IMR-90 (cell line): ENCODE data around the gene SCCPDH. TPM values are rescaled to one million over a fixed set of nuclear protein-coding genes. Genes with fewer than 3 reads are reported as not detected.

Source experiments
- ATAC-seq: fragments of 200-7000 bp; cut with Tn5 transposase; 2 replicates; pipeline ENCODE4 v1.9.1; 2020; ENCODE audit warnings: low read depth, mild to moderate bottlenecking, moderate library complexity
- BruUV-seq: library from RNA; stranded (reverse); fragments of 400-500 nt; replicated peaks from 2 replicates; lab custom pipeline; 2021; lab: Mats Ljungman, UMichigan
- CTCF ChIA-PET: fragments of 300-600 bp; formaldehyde crosslinking; extraction: SDS; loops from one replicate; lab custom pipeline; 2021; ENCODE audit warnings: antibody characterized with exemption; lab: Yijun Ruan, JAX
- POLR2A ChIA-PET: fragments of 300-600 bp; sonication (Branson Sonifier 250); formaldehyde crosslinking; loops from one replicate; lab custom pipeline; 2022; ENCODE audit warnings: antibody characterized with exemption; ENCODE audit not compliant: unreplicated experiment; lab: Charles Lee
- DNase-seq: peaks from one replicate; pipeline ENCODE4 v3.0.0; 2013
- H2AFZ ChIP-seq: replicated peaks from 2 replicates; pipeline ENCODE3; 2013; ENCODE audit warnings: low read length, mild to moderate bottlenecking; ENCODE audit not compliant: poor library complexity
- H2AK5ac ChIP-seq: 2 replicates; pipeline ENCODE4 v1.6.1; 2013; ENCODE audit warnings: low read depth, low read length, inconsistent platforms
- H2AK9ac ChIP-seq: replicated peaks from 2 replicates; pipeline ENCODE3; 2013; ENCODE audit warnings: mild to moderate bottlenecking, low read depth, low read length, moderate library complexity; ENCODE audit not compliant: poor library complexity
- H2BK120ac ChIP-seq: 2 replicates; pipeline ENCODE4 v1.6.1; 2013; ENCODE audit warnings: low read depth, low read length, inconsistent platforms
- H2BK15ac ChIP-seq: 3 replicates; pipeline ENCODE4 v1.6.1; 2013; ENCODE audit warnings: low read depth, low read length, inconsistent platforms
- H2BK20ac ChIP-seq: 2 replicates; pipeline ENCODE4 v1.6.1; 2013; ENCODE audit warnings: low read depth, mild to moderate bottlenecking, inconsistent platforms, low read length, moderate library complexity
- H2BK5ac ChIP-seq: 2 replicates; pipeline ENCODE4 v1.6.1; 2013; ENCODE audit warnings: mild to moderate bottlenecking, low read depth, low read length, inconsistent platforms; ENCODE audit not compliant: poor library complexity, severe bottlenecking
- H3K14ac ChIP-seq: replicated peaks from 2 replicates; pipeline ENCODE4 v1.6.1; 2013; ENCODE audit warnings: low read depth, low read length, inconsistent platforms
- H3K18ac ChIP-seq: 2 replicates; pipeline ENCODE4 v1.6.1; 2013; ENCODE audit warnings: low read depth, low read length, control low read depth
- H3K23ac ChIP-seq: 2 replicates; pipeline ENCODE4 v1.6.1; 2013; ENCODE audit warnings: low read depth, low read length, inconsistent platforms
- H3K27ac ChIP-seq: 2 replicates; pipeline ENCODE4 v1.5.1; 2013; ENCODE audit warnings: mild to moderate bottlenecking, control low read depth, low read length; ENCODE audit not compliant: insufficient read depth
- H3K27me3 ChIP-seq: 2 replicates; pipeline ENCODE4 v1.6.1; 2013; ENCODE audit warnings: low read length; ENCODE audit not compliant: control insufficient read depth, insufficient read depth
- H3K36me3 ChIP-seq: 2 replicates; pipeline ENCODE4 v1.6.1; 2013; ENCODE audit warnings: low read length, mixed read lengths; ENCODE audit not compliant: control insufficient read depth, insufficient read depth
- H3K4ac ChIP-seq: 2 replicates; pipeline ENCODE4 v1.6.1; 2013; ENCODE audit warnings: low read depth, low read length, inconsistent platforms
- H3K4me1 ChIP-seq: 2 replicates; pipeline ENCODE4 v1.6.1; 2013; ENCODE audit warnings: low read length, mixed read lengths; ENCODE audit not compliant: control insufficient read depth, insufficient read depth
- H3K4me2 ChIP-seq: 2 replicates; pipeline ENCODE4 v1.6.1; 2013; ENCODE audit warnings: low read depth, mild to moderate bottlenecking, control low read depth, low read length, moderate library complexity
- H3K4me3 ChIP-seq: 2 replicates; pipeline ENCODE4 v1.5.1; 2013; ENCODE audit warnings: low read depth, mild to moderate bottlenecking, control low read depth, low read length, moderate library complexity; ENCODE audit not compliant: insufficient read depth
- H3K56ac ChIP-seq: 2 replicates; pipeline ENCODE4 v1.6.1; 2013; ENCODE audit warnings: low read length, inconsistent platforms; ENCODE audit not compliant: insufficient read depth; ENCODE audit errors: extremely low read depth
- H3K79me1 ChIP-seq, 2 experiments: 2 replicates each; pipeline ENCODE4 v1.6.1; 2013; ENCODE audit warnings: low read length in 2 of 2, inconsistent platforms in 1 of 2, low read depth in 1 of 2
- H3K9ac ChIP-seq: 2 replicates; pipeline ENCODE4 v1.6.1; 2013; ENCODE audit warnings: low read depth, low read length, control low read depth
- H3K9me1 ChIP-seq: 2 replicates; pipeline ENCODE4 v1.6.1; 2013; ENCODE audit warnings: low read length, inconsistent platforms; ENCODE audit not compliant: insufficient read depth
- H3K9me3 ChIP-seq: 2 replicates; pipeline ENCODE4 v1.6.1; 2013; ENCODE audit warnings: low read length; ENCODE audit not compliant: control insufficient read depth, insufficient read depth
- H4K20me1 ChIP-seq: 2 replicates; pipeline ENCODE4 v1.6.1; 2013; ENCODE audit warnings: low read length, inconsistent platforms; ENCODE audit not compliant: insufficient read depth
- H4K5ac ChIP-seq: 2 replicates; pipeline ENCODE4 v1.6.1; 2013; ENCODE audit warnings: mild to moderate bottlenecking, low read depth, low read length, control low read depth
- H4K8ac ChIP-seq, 2 experiments: 2 replicates each; pipeline ENCODE4 v1.6.1; 2013; ENCODE audit warnings: low read depth in 2 of 2, low read length in 2 of 2, control low read depth in 1 of 2, inconsistent platforms in 1 of 2
- H4K91ac ChIP-seq: 2 replicates; pipeline ENCODE4 v1.6.1; 2013; ENCODE audit warnings: low read depth, low read length, inconsistent platforms; ENCODE audit not compliant: insufficient read depth
- BHLHE40 ChIP-seq: fragments of 150-350 bp; IDR thresholded peaks from 2 replicates; pipeline ENCODE4 v1.6.1; 2016; ENCODE audit warnings: mild to moderate bottlenecking, low read depth, low read length
- CEBPB ChIP-seq: IDR thresholded peaks from 2 replicates; pipeline ENCODE4 v1.6.1; 2012; ENCODE audit warnings: low read depth, low read length, improper control_type of control experiment
- CHD1 ChIP-seq: IDR thresholded peaks from 2 replicates; pipeline ENCODE4 v1.6.1; 2012; ENCODE audit warnings: low read depth, low read length, improper control_type of control experiment
- FOS ChIP-seq: fragments of 150-350 bp; IDR thresholded peaks from 2 replicates; pipeline ENCODE4 v1.6.1; 2016; ENCODE audit warnings: low read depth, low read length
- MAFK ChIP-seq: IDR thresholded peaks from 2 replicates; pipeline ENCODE4 v1.6.1; 2012; ENCODE audit warnings: low read depth, low read length, improper control_type of control experiment
- MAZ ChIP-seq: IDR thresholded peaks from 2 replicates; pipeline ENCODE4 v1.6.1; 2012; ENCODE audit warnings: low read depth, mild to moderate bottlenecking, low read length, improper control_type of control experiment, moderate library complexity, borderline replicate concordance
- MXI1 ChIP-seq: IDR thresholded peaks from 2 replicates; pipeline ENCODE4 v1.6.1; 2012; ENCODE audit warnings: low read depth, mild to moderate bottlenecking, low read length, moderate library complexity, borderline replicate concordance
- NFE2L2 ChIP-seq: fragments of 150-350 bp; IDR thresholded peaks from 2 replicates; pipeline ENCODE4 v1.6.1; 2016; ENCODE audit warnings: low read depth, mild to moderate bottlenecking, low read length
- POLR2A ChIP-seq: IDR thresholded peaks from 2 replicates; pipeline ENCODE4 v1.6.1; 2012; ENCODE audit warnings: mild to moderate bottlenecking, low read depth, low read length
- RAD21 ChIP-seq: IDR thresholded peaks from 2 replicates; pipeline ENCODE4 v1.6.1; 2012; ENCODE audit warnings: low read length, improper control_type of control experiment
- RCOR1 ChIP-seq: IDR thresholded peaks from 2 replicates; pipeline ENCODE4 v1.6.1; 2012; ENCODE audit warnings: mild to moderate bottlenecking, low read length, improper control_type of control experiment; ENCODE audit not compliant: insufficient replicate concordance
- RFX5 ChIP-seq: IDR thresholded peaks from 2 replicates; pipeline ENCODE4 v1.8.0; 2012; ENCODE audit warnings: low read depth, mild to moderate bottlenecking, low read length, moderate library complexity
- SMC3 ChIP-seq: fragments of 150-350 bp; IDR thresholded peaks from 2 replicates; pipeline ENCODE4 v1.6.1; 2016; ENCODE audit warnings: low read depth, mild to moderate bottlenecking, antibody characterized with exemption, low read length, moderate library complexity
- WGBS, 2 experiments: methylation state at CpG; one replicate each; pipeline versions ENCODE4 v1.1.5 to v1.1.7; 2013; ENCODE audit warnings: missing lambda C conversion rate in 2 of 2; ENCODE audit not compliant: insufficient read length in 1 of 2; ENCODE audit errors: extremely low coverage in 2 of 2; 5-methylcytosine and 5-hydroxymethylcytosine counted together
- dilution Hi-C: fragments of 300-500 bp; cut with HindIII; formaldehyde crosslinking; loops from one replicate; pipeline ENCODE4 v1.14.3; 2018; ENCODE audit warnings: low sequenced_read_pairs; ENCODE audit not compliant: unreplicated experiment
- in situ Hi-C: fragments of 300-500 bp; cut with MboI; formaldehyde crosslinking; loops from 3 replicates; pipeline ENCODE4 v1.14.3; 2019; ENCODE audit warnings: low sequenced_read_pairs, inconsistent platforms, mixed read lengths
- intact Hi-C: fragments of 100-400 bp; cut with micrococcal nuclease; formaldehyde crosslinking; loops from 2 replicates; pipeline ENCODE4 v1.10.0; 2022
- polyA plus RNA-seq, 3 experiments: library from polyadenylated mRNA; depleted of rRNA; stranded (reverse); fragments of >200 nt; gene quantifications; 2 replicates each; pipeline ENCODE4 v1.2.3, GENCODE V29; 2012; ENCODE audit warnings: low replicate concordance in 1 of 3
- total RNA-seq: library from RNA; depleted of rRNA; stranded (reverse); fragments of >200 nt; gene quantifications from 2 replicates; pipeline ENCODE4 v1.2.3, GENCODE V29; 2012
- TF ChIP-seq, protein P1 (sequence below): conservative IDR thresholded peaks from 2 replicates; pipeline ENCODE4 v1.5.1; 2012; ENCODE audit warnings: mild to moderate bottlenecking, low read depth, low read length, improper control_type of control experiment
- TF ChIP-seq, protein P2 (sequence below): fragments of 150-350 bp; IDR thresholded peaks from 2 replicates; pipeline ENCODE4 v1.6.1; 2017; ENCODE audit warnings: mild to moderate bottlenecking, antibody characterized with exemption, low read length, low read depth
- TF ChIP-seq, protein P3 (sequence below): fragments of 150-350 bp; IDR thresholded peaks from 2 replicates; pipeline ENCODE4 v1.6.1; 2016; ENCODE audit warnings: low read depth, mild to moderate bottlenecking, low read length, moderate library complexity, borderline replicate concordance

The SCCPDH gene
- total and polyA plus RNA-seq, 2 of the 4 experiments (the other 2 are of a cell fraction), result 26.9 to 37.8 TPM

DNA sequence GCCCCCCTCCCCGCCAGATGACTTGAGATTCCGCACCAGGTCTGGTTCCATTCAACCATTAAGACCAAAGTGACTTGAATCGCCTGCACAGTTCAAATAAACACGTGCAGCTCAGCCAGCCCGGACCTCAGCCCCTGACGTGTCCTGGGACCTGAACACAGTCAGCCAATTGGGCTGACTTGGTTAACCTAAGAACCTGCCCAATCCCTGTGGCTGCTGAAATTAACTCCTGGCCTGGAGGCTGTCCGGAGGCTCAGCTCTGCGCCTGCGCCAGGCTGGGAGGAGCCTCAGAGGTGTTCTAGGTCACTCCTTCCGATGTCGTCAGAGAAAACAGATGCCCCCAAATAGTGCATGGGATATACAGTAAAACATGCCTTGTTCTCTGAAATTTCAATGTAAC, 73.4 kb downstream of the SCCPDH start:
- no peak overlapping the region for H4K5ac ChIP-seq
- no peak overlapping the region for H3K14ac ChIP-seq
- no peak overlapping the region for H4K91ac ChIP-seq
- intact Hi-C loops, result no loop called here
- TF ChIP-seq CEBPB (no peak), NFE2L2 (no peak), CHD1 (no peak), FOS (no peak), MXI1 (no peak), RCOR1 (no peak), POLR2A (no peak), MAZ (no peak), SMC3 (no peak), BHLHE40 (no peak), MAFK (no peak), RAD21 (no peak), RFX5 (no peak)
- TF ChIP-seq, protein P1, sequence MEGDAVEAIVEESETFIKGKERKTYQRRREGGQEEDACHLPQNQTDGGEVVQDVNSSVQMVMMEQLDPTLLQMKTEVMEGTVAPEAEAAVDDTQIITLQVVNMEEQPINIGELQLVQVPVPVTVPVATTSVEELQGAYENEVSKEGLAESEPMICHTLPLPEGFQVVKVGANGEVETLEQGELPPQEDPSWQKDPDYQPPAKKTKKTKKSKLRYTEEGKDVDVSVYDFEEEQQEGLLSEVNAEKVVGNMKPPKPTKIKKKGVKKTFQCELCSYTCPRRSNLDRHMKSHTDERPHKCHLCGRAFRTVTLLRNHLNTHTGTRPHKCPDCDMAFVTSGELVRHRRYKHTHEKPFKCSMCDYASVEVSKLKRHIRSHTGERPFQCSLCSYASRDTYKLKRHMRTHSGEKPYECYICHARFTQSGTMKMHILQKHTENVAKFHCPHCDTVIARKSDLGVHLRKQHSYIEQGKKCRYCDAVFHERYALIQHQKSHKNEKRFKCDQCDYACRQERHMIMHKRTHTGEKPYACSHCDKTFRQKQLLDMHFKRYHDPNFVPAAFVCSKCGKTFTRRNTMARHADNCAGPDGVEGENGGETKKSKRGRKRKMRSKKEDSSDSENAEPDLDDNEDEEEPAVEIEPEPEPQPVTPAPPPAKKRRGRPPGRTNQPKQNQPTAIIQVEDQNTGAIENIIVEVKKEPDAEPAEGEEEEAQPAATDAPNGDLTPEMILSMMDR, result no peak
- TF ChIP-seq, protein P2, sequence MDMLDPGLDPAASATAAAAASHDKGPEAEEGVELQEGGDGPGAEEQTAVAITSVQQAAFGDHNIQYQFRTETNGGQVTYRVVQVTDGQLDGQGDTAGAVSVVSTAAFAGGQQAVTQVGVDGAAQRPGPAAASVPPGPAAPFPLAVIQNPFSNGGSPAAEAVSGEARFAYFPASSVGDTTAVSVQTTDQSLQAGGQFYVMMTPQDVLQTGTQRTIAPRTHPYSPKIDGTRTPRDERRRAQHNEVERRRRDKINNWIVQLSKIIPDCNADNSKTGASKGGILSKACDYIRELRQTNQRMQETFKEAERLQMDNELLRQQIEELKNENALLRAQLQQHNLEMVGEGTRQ, result no peak
- TF ChIP-seq, protein P3, sequence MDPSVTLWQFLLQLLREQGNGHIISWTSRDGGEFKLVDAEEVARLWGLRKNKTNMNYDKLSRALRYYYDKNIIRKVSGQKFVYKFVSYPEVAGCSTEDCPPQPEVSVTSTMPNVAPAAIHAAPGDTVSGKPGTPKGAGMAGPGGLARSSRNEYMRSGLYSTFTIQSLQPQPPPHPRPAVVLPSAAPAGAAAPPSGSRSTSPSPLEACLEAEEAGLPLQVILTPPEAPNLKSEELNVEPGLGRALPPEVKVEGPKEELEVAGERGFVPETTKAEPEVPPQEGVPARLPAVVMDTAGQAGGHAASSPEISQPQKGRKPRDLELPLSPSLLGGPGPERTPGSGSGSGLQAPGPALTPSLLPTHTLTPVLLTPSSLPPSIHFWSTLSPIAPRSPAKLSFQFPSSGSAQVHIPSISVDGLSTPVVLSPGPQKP, result no peak
- DNase-seq (no peak), ATAC-seq (no peak)
- peaks cover 6% of the 10 kb centered on the region; the same call in 1 of the 2 replicates for H3K9me1 ChIP-seq
- no peak overlapping the region for H3K23ac ChIP-seq
- no peak overlapping the region for H3K9ac ChIP-seq
- H3K79me1 ChIP-seq, result no peaks in the 10 kb centered on the region
- H3K27ac ChIP-seq, result no peak overlapping the region
- BruUV-seq, result no TSS peak
- no peak overlapping the region for H2BK15ac ChIP-seq
- peaks cover 22% of the 10 kb centered on the region; the same call in 1 of the 2 replicates for H3K27me3 ChIP-seq
- H3K4me3 ChIP-seq, result no peak overlapping the region
- POLR2A ChIA-PET, result no interaction called here
- in situ Hi-C loops, result no loop called here
- no peak overlapping the region for H2AFZ ChIP-seq
- no peak overlapping the region for H2AK5ac ChIP-seq
- no peak overlapping the region for H3K18ac ChIP-seq
- H3K36me3 ChIP-seq, result no peaks in the 10 kb centered on the region
- H2BK120ac ChIP-seq, result no peak overlapping the region
- H4K8ac ChIP-seq, result no peak overlapping the region
- no peak overlapping the region for H2AK9ac ChIP-seq
- no peak overlapping the region for H2BK20ac ChIP-seq
- 64% methylated on average over 3 of the region's 11 CpGs; no CpG with 5 or more reads in 1 of the 2 experiments for WGBS, 2 experiments
- no peak overlapping the region for H3K56ac ChIP-seq
- dilution Hi-C loops, result no loop called here
- H2BK5ac ChIP-seq, result no peak overlapping the region
- no peak overlapping the region for H3K4me2 ChIP-seq
- H4K20me1 ChIP-seq, result no peaks in the 10 kb centered on the region
- peaks cover 6% of the 10 kb centered on the region; the same call in 1 of the 2 replicates for H3K4me1 ChIP-seq
- CTCF ChIA-PET, result no interaction called here
- H3K4ac ChIP-seq, result no peak overlapping the region
- no peaks in the 10 kb centered on the region; the same call in 1 of the 2 replicates for H3K9me3 ChIP-seq
